ENCODE measurements around the gene MRGPRX2. TPM values are rescaled to one million over a fixed set of nuclear protein-coding genes. Genes with fewer than 3 reads are reported as not detected.

Gene MRGPRX2
- total RNA-seq (not detected in 2 replicates), polyA plus RNA-seq (not detected in 2 replicates), polyA minus RNA-seq (ENCODE audit: low replicate concordance) (not detected in 2 replicates)
- polyA plus RNA-seq (2012) = not detected in 2 replicates

GRCh38 chr11:19060629-19061028, at the start of gene MRGPRX2:
MRGPRX2 (minus strand) TSS chr11:19060717; CDS start chr11:19056402, 4,315 bp downstream.
- H4K20me1 ChIP-seq (ENCODE audit: control insufficient read depth, extremely low read depth, insufficient read depth, low read length) = no peaks in the 10 kb centered on the region
- no peaks in the 10 kb centered on the region for H3K36me3 ChIP-seq (ENCODE audit: control insufficient read depth, insufficient read depth, low read length)
- H3K4me2 ChIP-seq (ENCODE audit: extremely low read depth, insufficient read depth, low read length) = no peak within 1 kb of the TSS
- H3K9ac ChIP-seq (ENCODE audit: insufficient read depth, low read length) = no peak within 1 kb of the TSS
- TF ChIP-seq EZH2 (IDR thresholded peaks at IDR 0.05; ENCODE audit: low read length, missing control alignments) = no peak
- TF ChIP-seq CTCF (conservative IDR thresholded peaks at IDR 0.05 in 1 of 2, IDR thresholded peaks at IDR 0.05 in 1 of 2; ENCODE audit: low read depth in 1 of 2, low read length in 2 of 2) = no peak
- no peaks in the 10 kb centered on the region for H3K79me2 ChIP-seq (ENCODE audit: control insufficient read depth, insufficient read depth, low read length)
- H3K27ac ChIP-seq (ENCODE audit: insufficient read depth, low read length) = no peak within 1 kb of the TSS
- no peaks in the 10 kb centered on the region for H3K27me3 ChIP-seq (ENCODE audit: control insufficient read depth, insufficient read depth, low read length)
- H3K4me1 ChIP-seq (ENCODE audit: control insufficient read depth, extremely low read depth, insufficient read depth, low read length) = no peaks in the 10 kb centered on the region
- H3K4me3 ChIP-seq (replicated peaks in 1 of 4; ENCODE audit: control extremely low read depth in 1 of 4, insufficient read depth in 1 of 4, low read depth in 3 of 4, low read length in 4 of 4) = no peak within 1 kb of the TSS
- DNase-seq (ENCODE audit: low read depth in 2 of 2) = no peak
- H3K9me3 ChIP-seq (ENCODE audit: control insufficient read depth, insufficient read depth, low read depth, low read length) = no peaks in the 10 kb centered on the region
- no peak within 1 kb of the TSS for H2AFZ ChIP-seq (ENCODE audit: low read length)

GRCh38 chr11:19110295-19110694, 49.8 kb upstream of the MRGPRX2 start:
- Histone ChIP-seq H3K27me3 (ENCODE audit: control insufficient read depth, insufficient read depth, low read length) (peaks cover 18% of the 10 kb centered on the region), H4K20me1 (ENCODE audit: control insufficient read depth, extremely low read depth, insufficient read depth, low read length) (no peaks in the 10 kb centered on the region), H3K9ac (ENCODE audit: insufficient read depth, low read length) (no peak overlapping the region), H3K79me2 (ENCODE audit: control insufficient read depth, insufficient read depth, low read length) (no peaks in the 10 kb centered on the region), H3K27ac (ENCODE audit: insufficient read depth, low read length) (no peak overlapping the region), H3K4me2 (ENCODE audit: extremely low read depth, insufficient read depth, low read length) (no peak overlapping the region), H3K4me1 (ENCODE audit: control insufficient read depth, extremely low read depth, insufficient read depth, low read length) (no peaks in the 10 kb centered on the region), H3K4me3 (replicated peaks in 1 of 4; ENCODE audit: control extremely low read depth in 1 of 4, insufficient read depth in 1 of 4, low read depth in 3 of 4, low read length in 4 of 4) (no peak overlapping the region), H2AFZ (ENCODE audit: low read length) (no peak overlapping the region), H3K36me3 (ENCODE audit: control insufficient read depth, insufficient read depth, low read length) (no peaks in the 10 kb centered on the region), H3K9me3 (ENCODE audit: control insufficient read depth, insufficient read depth, low read depth, low read length) (no peaks in the 10 kb centered on the region)
- no peak for TF ChIP-seq EZH2 (IDR thresholded peaks at IDR 0.05; ENCODE audit: low read length, missing control alignments)
- TF ChIP-seq CTCF (conservative IDR thresholded peaks at IDR 0.05 in 1 of 2, IDR thresholded peaks at IDR 0.05 in 1 of 2; ENCODE audit: low read depth in 1 of 2, low read length in 2 of 2) = no peak
- no peak for DNase-seq (ENCODE audit: low read depth in 2 of 2)

GRCh38 chr11:19107125-19107524, 46.6 kb upstream of the MRGPRX2 start:
- Histone ChIP-seq H3K4me1 (ENCODE audit: control insufficient read depth, extremely low read depth, insufficient read depth, low read length) (no peaks in the 10 kb centered on the region), H4K20me1 (ENCODE audit: control insufficient read depth, extremely low read depth, insufficient read depth, low read length) (no peaks in the 10 kb centered on the region), H3K79me2 (ENCODE audit: control insufficient read depth, insufficient read depth, low read length) (no peaks in the 10 kb centered on the region), H3K9ac (ENCODE audit: insufficient read depth, low read length) (no peak overlapping the region), H3K9me3 (ENCODE audit: control insufficient read depth, insufficient read depth, low read depth, low read length) (no peaks in the 10 kb centered on the region), H3K27me3 (ENCODE audit: control insufficient read depth, insufficient read depth, low read length) (peaks cover 20% of the 10 kb centered on the region), H3K4me2 (ENCODE audit: extremely low read depth, insufficient read depth, low read length) (no peak overlapping the region), H3K27ac (ENCODE audit: insufficient read depth, low read length) (no peak overlapping the region), H3K4me3 (replicated peaks in 1 of 4; ENCODE audit: control extremely low read depth in 1 of 4, insufficient read depth in 1 of 4, low read depth in 3 of 4, low read length in 4 of 4) (no peak overlapping the region), H3K36me3 (ENCODE audit: control insufficient read depth, insufficient read depth, low read length) (no peaks in the 10 kb centered on the region), H2AFZ (ENCODE audit: low read length) (no peak overlapping the region)
- DNase-seq (ENCODE audit: low read depth in 2 of 2) = no peak
- no peak for TF ChIP-seq EZH2 (IDR thresholded peaks at IDR 0.05; ENCODE audit: low read length, missing control alignments)
- TF ChIP-seq CTCF (conservative IDR thresholded peaks at IDR 0.05 in 1 of 2, IDR thresholded peaks at IDR 0.05 in 1 of 2; ENCODE audit: low read depth in 1 of 2, low read length in 2 of 2) = no peak
